ENCODE measurements around the gene HTR2A.

The HTR2A gene

GRCh38 chr13:46804391-46804815 lies 92.5 kb downstream of the HTR2A start:
- DNase-seq = no peak

DNA sequence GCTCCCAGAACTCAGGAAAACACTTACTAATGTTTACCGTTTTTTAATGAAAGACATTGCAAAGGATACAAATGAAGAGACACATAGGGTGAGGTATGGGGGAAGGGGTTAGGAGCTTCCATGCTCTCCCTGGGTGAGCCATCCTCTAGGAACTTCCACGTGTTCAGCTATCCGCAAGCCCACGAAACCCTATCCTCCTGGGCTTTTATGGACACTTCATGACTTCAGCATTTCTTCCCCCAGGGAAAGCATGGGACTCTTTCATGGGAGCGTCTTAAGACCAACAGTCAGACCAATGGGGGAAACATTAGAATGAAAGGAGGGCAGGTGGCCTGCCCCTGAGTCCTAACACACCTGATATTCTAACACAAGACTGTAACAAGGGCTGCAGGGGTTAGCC lies 93.3 kb downstream of the HTR2A start:
- DNase-seq = no peak

GRCh38 chr13:46801858-46802257 lies 95.0 kb downstream of the HTR2A start:
- no peak for DNase-seq

- no peak for DNase-seq
These were observed 97.7 kb downstream of the HTR2A start for GRCh38 chr13:46799139-46799538.

- no peak for DNase-seq
These were observed 99.2 kb downstream of the HTR2A start for GRCh38 chr13:46797501-46798237.

- peak; percentile 80 for DNase-seq
These were observed 100.1 kb downstream of the HTR2A start, which contains the start of gene ESD for GRCh38 chr13:46796515-46797474. TSS of gene ESD (minus strand) at chr13:46797161. CDS start at chr13:46791413, 5,748 bp downstream.

- DNase-seq = no peak
These were observed 100.7 kb downstream of the HTR2A start for GRCh38 chr13:46796129-46796514.

- DNase-seq = no peak
These were observed 101.5 kb downstream of the HTR2A start for GRCh38 chr13:46795321-46795720.

GRCh38 chr13:46783504-46783903 lies 113.3 kb downstream of the HTR2A start:
- no peak for DNase-seq

DNA sequence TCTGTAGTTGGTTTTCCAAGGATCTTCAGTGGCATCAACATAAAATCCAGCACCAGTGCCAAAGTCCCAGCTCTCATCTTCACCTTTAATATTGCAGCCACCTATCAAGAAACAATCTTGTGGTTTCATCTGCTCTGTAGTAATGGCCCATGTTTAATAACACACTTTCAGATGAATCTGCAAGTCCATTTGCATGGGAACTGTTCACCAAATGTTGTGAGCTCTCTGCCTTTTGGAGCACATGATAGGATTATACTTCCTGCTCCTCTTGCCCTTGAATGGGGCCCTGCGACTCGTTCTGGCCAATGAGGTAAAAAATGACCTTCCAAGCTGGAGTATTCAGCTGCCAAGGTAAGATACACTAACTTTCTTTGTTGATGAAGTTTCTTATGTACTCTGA lies 114.2 kb downstream of the HTR2A start:
- DNase-seq = no peak

GRCh38 chr13:46782066-46782465 lies 114.8 kb downstream of the HTR2A start:
- DNase-seq = no peak
